WTC11 (cell line): ENCODE results near the gene SERGEF. TPM values are rescaled to one million over a fixed set of nuclear protein-coding genes. Genes with fewer than 3 reads are reported as not detected.

ENCODE experiments used
- ATAC-seq: fragments of 200-7000 bp; cut with Tn5 transposase; 2 replicates; pipeline ENCODE4 v1.10.0; 2021; ENCODE audit warnings: mild to moderate bottlenecking, moderate library complexity
- CTCF ChIA-PET: fragments of 300-600 bp; sonication (Branson Sonifier 250); formaldehyde crosslinking; loops from one replicate; lab custom pipeline; 2021; ENCODE audit warnings: antibody characterized with exemption; lab: Charles Lee
- POLR2A ChIA-PET: fragments of 350-600 bp; sonication (Branson Sonifier 250); formaldehyde crosslinking; loops from one replicate; lab custom pipeline; 2021; ENCODE audit warnings: antibody characterized with exemption; lab: Charles Lee
- DNase-seq: peaks from one replicate; pipeline ENCODE4 v3.0.0; 2021; ENCODE audit warnings: low spot score
- H3K27ac Mint-ChIP-seq: 2 replicates; pipeline ENCODE4 v1.8.0; 2021; ENCODE audit warnings: mixed read lengths
- H3K27me3 Mint-ChIP-seq: 2 replicates; pipeline ENCODE4 v1.8.0; 2021; ENCODE audit warnings: low read depth, mild to moderate bottlenecking, moderate library complexity, mixed read lengths
- H3K36me3 Mint-ChIP-seq: 2 replicates; pipeline ENCODE4 v1.8.0; 2021; ENCODE audit warnings: mixed read lengths
- H3K4me1 Mint-ChIP-seq: 2 replicates; pipeline ENCODE4 v1.8.0; 2022; ENCODE audit warnings: mixed read lengths
- H3K4me3 Mint-ChIP-seq: 2 replicates; pipeline ENCODE4 v1.8.0; 2021; ENCODE audit warnings: mild to moderate bottlenecking, moderate library complexity, mixed read lengths
- H3K9me3 Mint-ChIP-seq: 2 replicates; pipeline ENCODE4 v1.8.0; 2021; ENCODE audit warnings: mixed read lengths
- CREB1 ChIP-seq: sonication (generic); formaldehyde crosslinking; IDR thresholded peaks from 2 replicates; pipeline ENCODE4 v1.8.0; 2023; ENCODE audit warnings: mild to moderate bottlenecking, missing genetic modification reagents
- CTCF ChIP-seq: fragments of 200-600 bp; IDR thresholded peaks from 2 replicates; pipeline ENCODE4 v1.8.0; 2022; ENCODE audit warnings: antibody characterized with exemption
- ERG ChIP-seq: fragments of 250-450 bp; sonication (Bioruptor Pico); IDR thresholded peaks from 2 replicates; pipeline ENCODE4 v1.8.0; 2021; ENCODE audit warnings: mild to moderate bottlenecking
- ETV6 ChIP-seq: sonication (generic); formaldehyde crosslinking; IDR thresholded peaks from 2 replicates; pipeline ENCODE4 v1.8.1; 2022; ENCODE audit warnings: mild to moderate bottlenecking, missing genetic modification reagents
- FOXJ3 ChIP-seq: sonication (generic); formaldehyde crosslinking; IDR thresholded peaks from 2 replicates; pipeline ENCODE4 v1.9.0; 2021; ENCODE audit warnings: missing genetic modification reagents, mild to moderate bottlenecking, borderline replicate concordance
- FOXK1 ChIP-seq: sonication (generic); formaldehyde crosslinking; IDR thresholded peaks from 2 replicates; pipeline ENCODE4 v1.8.0; 2022; ENCODE audit warnings: mild to moderate bottlenecking, moderate library complexity, missing genetic modification reagents
- FOXP1 ChIP-seq: sonication (generic); formaldehyde crosslinking; IDR thresholded peaks from 2 replicates; pipeline ENCODE4 v1.8.0; 2022; ENCODE audit warnings: missing genetic modification reagents, mild to moderate bottlenecking, moderate library complexity, borderline replicate concordance
- GTF2I ChIP-seq: fragments of 250-450 bp; sonication (Bioruptor Pico); conservative IDR thresholded peaks from 2 replicates; pipeline ENCODE4 v1.4.0; 2021; ENCODE audit warnings: mild to moderate bottlenecking
- HMGA2 ChIP-seq: fragments of 250-450 bp; sonication (Bioruptor Pico); IDR thresholded peaks from 2 replicates; pipeline ENCODE4 v1.4.0; 2021; ENCODE audit warnings: mild to moderate bottlenecking, moderate library complexity
- IRF2 ChIP-seq: sonication (generic); formaldehyde crosslinking; IDR thresholded peaks from 2 replicates; pipeline ENCODE4 v1.8.0; 2022; ENCODE audit warnings: low read depth, missing genetic modification reagents, borderline replicate concordance
- KAT7 ChIP-seq: sonication (generic); formaldehyde crosslinking; IDR thresholded peaks from 2 replicates; pipeline ENCODE4 v1.8.1; 2023; ENCODE audit warnings: missing genetic modification reagents, mild to moderate bottlenecking, borderline replicate concordance
- NR2C2 ChIP-seq: sonication (generic); formaldehyde crosslinking; IDR thresholded peaks from 2 replicates; pipeline ENCODE4 v1.8.0; 2022; ENCODE audit warnings: mild to moderate bottlenecking, missing genetic modification reagents
- SMAD3 ChIP-seq: sonication (generic); formaldehyde crosslinking; IDR thresholded peaks from 2 replicates; pipeline ENCODE4 v1.8.0; 2022; ENCODE audit warnings: missing genetic modification reagents, mild to moderate bottlenecking, borderline replicate concordance
- SMAD4 ChIP-seq: sonication (generic); formaldehyde crosslinking; IDR thresholded peaks from 2 replicates; pipeline ENCODE4 v1.8.0; 2022; ENCODE audit warnings: mild to moderate bottlenecking, missing genetic modification reagents
- TCF7 ChIP-seq: sonication (generic); formaldehyde crosslinking; IDR thresholded peaks from 2 replicates; pipeline ENCODE4 v1.8.0; 2022; ENCODE audit warnings: mild to moderate bottlenecking, low read depth, missing genetic modification reagents, moderate library complexity
- TEAD1 ChIP-seq: sonication (generic); formaldehyde crosslinking; IDR thresholded peaks from 2 replicates; pipeline ENCODE4 v1.8.0; 2022; ENCODE audit warnings: mild to moderate bottlenecking, missing genetic modification reagents
- TP53 ChIP-seq: sonication (generic); formaldehyde crosslinking; IDR thresholded peaks from 2 replicates; pipeline ENCODE4 v1.8.1; 2023; ENCODE audit warnings: mild to moderate bottlenecking, missing genetic modification reagents
- USF1 ChIP-seq: sonication (generic); formaldehyde crosslinking; IDR thresholded peaks from 2 replicates; pipeline ENCODE4 v1.8.0; 2022; ENCODE audit warnings: mild to moderate bottlenecking, missing genetic modification reagents
- ZMAT4 ChIP-seq: fragments of 250-450 bp; sonication (Bioruptor Pico); IDR thresholded peaks from 2 replicates; pipeline ENCODE4 v1.9.0; 2021; ENCODE audit warnings: mild to moderate bottlenecking
- ZNF138 ChIP-seq: sonication (generic); formaldehyde crosslinking; conservative IDR thresholded peaks from 2 replicates; pipeline ENCODE4 v1.8.1; 2022; ENCODE audit warnings: mild to moderate bottlenecking, moderate library complexity, missing genetic modification reagents
- ZNF263 ChIP-seq: sonication (generic); formaldehyde crosslinking; IDR thresholded peaks from 2 replicates; pipeline ENCODE4 v1.8.1; 2022; ENCODE audit warnings: low read depth, mild to moderate bottlenecking, moderate library complexity, missing genetic modification reagents
- ZNF396 ChIP-seq: fragments of 250-450 bp; sonication (Bioruptor Pico); IDR thresholded peaks from 2 replicates; pipeline ENCODE4 v1.8.0; 2021; ENCODE audit warnings: mild to moderate bottlenecking, moderate library complexity, borderline replicate concordance
- total RNA-seq: library from RNA; stranded (reverse); gene quantifications from 3 replicates; pipeline ENCODE4 v1.2.3, GENCODE V29; 2021
- TF ChIP-seq, protein P1 (sequence below): fragments of 250-450 bp; sonication (Bioruptor Pico); IDR thresholded peaks from 2 replicates; pipeline ENCODE4 v1.9.0; 2021; ENCODE audit warnings: mild to moderate bottlenecking
- TF ChIP-seq, protein P2 (sequence below): sonication (generic); formaldehyde crosslinking; IDR thresholded peaks from 2 replicates; pipeline ENCODE4 v1.8.1; 2023; ENCODE audit warnings: mild to moderate bottlenecking, missing genetic modification reagents, moderate library complexity
- TF ChIP-seq, protein P3 (sequence below): sonication (generic); formaldehyde crosslinking; IDR thresholded peaks from 2 replicates; pipeline ENCODE4 v1.8.1; 2022; ENCODE audit warnings: low read depth, missing genetic modification reagents, borderline replicate concordance

The SERGEF gene
- total RNA-seq, 1 experiment from 2014 or later = 35.5 TPM

GRCh38 chr11:17796154-17796553 lies 216.7 kb downstream of the SERGEF start:
- peaks cover 9% of the 10 kb centered on the region for H3K9me3 Mint-ChIP-seq
- no peak overlapping the region for H3K4me3 Mint-ChIP-seq
- peaks cover 1% of the 10 kb centered on the region for H3K4me1 Mint-ChIP-seq
- H3K36me3 Mint-ChIP-seq = no peaks in the 10 kb centered on the region; the same call in 1 of the 2 replicates
- TF ChIP-seq FOXK1 (CRISPR knock-in tag) (no peak), KAT7 (CRISPR knock-in tag) (no peak), IRF2 (CRISPR knock-in tag) (no peak), ERG (CRISPR knock-in tag) (no peak), ZNF263 (CRISPR knock-in tag) (no peak), TEAD1 (CRISPR knock-in tag) (no peak), ETV6 (no peak), SMAD4 (CRISPR knock-in tag) (no peak), ZMAT4 (no peak), ZNF138 (CRISPR knock-in tag) (no peak), CTCF (no peak), HMGA2 (CRISPR knock-in tag) (no peak), GTF2I (CRISPR knock-in tag) (no peak), SMAD3 (no peak), FOXJ3 (no peak), TP53 (CRISPR knock-in tag) (no peak), CREB1 (CRISPR knock-in tag) (no peak), TCF7 (no peak)
- TF ChIP-seq, protein P1, sequence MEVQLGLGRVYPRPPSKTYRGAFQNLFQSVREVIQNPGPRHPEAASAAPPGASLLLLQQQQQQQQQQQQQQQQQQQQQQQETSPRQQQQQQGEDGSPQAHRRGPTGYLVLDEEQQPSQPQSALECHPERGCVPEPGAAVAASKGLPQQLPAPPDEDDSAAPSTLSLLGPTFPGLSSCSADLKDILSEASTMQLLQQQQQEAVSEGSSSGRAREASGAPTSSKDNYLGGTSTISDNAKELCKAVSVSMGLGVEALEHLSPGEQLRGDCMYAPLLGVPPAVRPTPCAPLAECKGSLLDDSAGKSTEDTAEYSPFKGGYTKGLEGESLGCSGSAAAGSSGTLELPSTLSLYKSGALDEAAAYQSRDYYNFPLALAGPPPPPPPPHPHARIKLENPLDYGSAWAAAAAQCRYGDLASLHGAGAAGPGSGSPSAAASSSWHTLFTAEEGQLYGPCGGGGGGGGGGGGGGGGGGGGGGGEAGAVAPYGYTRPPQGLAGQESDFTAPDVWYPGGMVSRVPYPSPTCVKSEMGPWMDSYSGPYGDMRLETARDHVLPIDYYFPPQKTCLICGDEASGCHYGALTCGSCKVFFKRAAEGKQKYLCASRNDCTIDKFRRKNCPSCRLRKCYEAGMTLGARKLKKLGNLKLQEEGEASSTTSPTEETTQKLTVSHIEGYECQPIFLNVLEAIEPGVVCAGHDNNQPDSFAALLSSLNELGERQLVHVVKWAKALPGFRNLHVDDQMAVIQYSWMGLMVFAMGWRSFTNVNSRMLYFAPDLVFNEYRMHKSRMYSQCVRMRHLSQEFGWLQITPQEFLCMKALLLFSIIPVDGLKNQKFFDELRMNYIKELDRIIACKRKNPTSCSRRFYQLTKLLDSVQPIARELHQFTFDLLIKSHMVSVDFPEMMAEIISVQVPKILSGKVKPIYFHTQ (CRISPR knock-in tag) = no peak
- TF ChIP-seq, protein P2, sequence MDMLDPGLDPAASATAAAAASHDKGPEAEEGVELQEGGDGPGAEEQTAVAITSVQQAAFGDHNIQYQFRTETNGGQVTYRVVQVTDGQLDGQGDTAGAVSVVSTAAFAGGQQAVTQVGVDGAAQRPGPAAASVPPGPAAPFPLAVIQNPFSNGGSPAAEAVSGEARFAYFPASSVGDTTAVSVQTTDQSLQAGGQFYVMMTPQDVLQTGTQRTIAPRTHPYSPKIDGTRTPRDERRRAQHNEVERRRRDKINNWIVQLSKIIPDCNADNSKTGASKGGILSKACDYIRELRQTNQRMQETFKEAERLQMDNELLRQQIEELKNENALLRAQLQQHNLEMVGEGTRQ (CRISPR knock-in tag) = no peak
- ATAC-seq (no peak), DNase-seq (no peak)
- H3K27ac Mint-ChIP-seq = no peak overlapping the region
- ChIA-PET POLR2A (no interaction called here), CTCF (interaction anchor here (1.0 kb wide), 1 partner anchor 183 kb away, joined by 4 read pairs; no protein-coding TSS in a partner anchor)
- no peaks in the 10 kb centered on the region; the same call in 1 of the 2 replicates for H3K27me3 Mint-ChIP-seq

GRCh38 chr11:17794981-17795380 lies 217.9 kb downstream of the SERGEF start:
- H3K27ac Mint-ChIP-seq = peak overlapping the region; percentile 71; the same call in 1 of the 2 replicates
- TF ChIP-seq FOXP1 (CRISPR knock-in tag) (no peak), USF1 (CRISPR knock-in tag) (no peak), ZNF396 (CRISPR knock-in tag) (no peak), ETV6 (no peak), NR2C2 (no peak)
- TF ChIP-seq, protein P3, sequence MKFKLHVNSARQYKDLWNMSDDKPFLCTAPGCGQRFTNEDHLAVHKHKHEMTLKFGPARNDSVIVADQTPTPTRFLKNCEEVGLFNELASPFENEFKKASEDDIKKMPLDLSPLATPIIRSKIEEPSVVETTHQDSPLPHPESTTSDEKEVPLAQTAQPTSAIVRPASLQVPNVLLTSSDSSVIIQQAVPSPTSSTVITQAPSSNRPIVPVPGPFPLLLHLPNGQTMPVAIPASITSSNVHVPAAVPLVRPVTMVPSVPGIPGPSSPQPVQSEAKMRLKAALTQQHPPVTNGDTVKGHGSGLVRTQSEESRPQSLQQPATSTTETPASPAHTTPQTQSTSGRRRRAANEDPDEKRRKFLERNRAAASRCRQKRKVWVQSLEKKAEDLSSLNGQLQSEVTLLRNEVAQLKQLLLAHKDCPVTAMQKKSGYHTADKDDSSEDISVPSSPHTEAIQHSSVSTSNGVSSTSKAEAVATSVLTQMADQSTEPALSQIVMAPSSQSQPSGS (CRISPR knock-in tag) = no peak

More at GRCh38 chr11:17794981-17795380, 217.9 kb downstream of the SERGEF start:
- Mint-ChIP-seq H3K9me3 (peaks cover 4% of the 10 kb centered on the region), H3K4me3 (no peak overlapping the region), H3K27me3 (no peaks in the 10 kb centered on the region), H3K4me1 (no peaks in the 10 kb centered on the region), H3K36me3 (no peaks in the 10 kb centered on the region; the same call in 1 of the 2 replicates)
- ATAC-seq = no peak
- no peak for DNase-seq
- ChIA-PET POLR2A (no interaction called here), CTCF (interaction anchor here (1.9 kb wide), 1 partner anchor 178 kb away, joined by 8 read pairs; no protein-coding TSS in a partner anchor)
